COR-L47 (cell line): Measurements from ENCODE around the gene NPIPA1.
A peak's percentile ranks its signal among the peaks of the same experiment; 100 is the strongest.
"Not testable (repeated sequence)": the region's sequence is repeated elsewhere in the genome, so short reads cannot be mapped to it uniquely, and the experiment has no call there.

Experiments
- DNase-seq: peaks from one replicate; lab custom pipeline; 2025; lab: John Stamatoyannopoulos, UW

Gene NPIPA1

GRCh38 chr16:14930246-14930645 is 7.0 kb upstream of the NPIPA1 start:
- DNase-seq = not testable (repeated sequence)

GRCh38 chr16:14930971-14931370 is 6.3 kb upstream of the NPIPA1 start:
- not testable (repeated sequence) for DNase-seq

- not testable (repeated sequence) for DNase-seq
Observed at GRCh38 chr16:14932581-14933375, 4.5 kb upstream of the NPIPA1 start.

GRCh38 chr16:14937994-14938393 is 751 bp downstream of the NPIPA1 start:
- not testable (repeated sequence) for DNase-seq

- DNase-seq = not testable (repeated sequence)
Observed at GRCh38 chr16:14942686-14943085, 5.4 kb downstream of the NPIPA1 start.

- no peak for DNase-seq
Observed at GRCh38 chr16:14955546-14956231, 18.4 kb downstream of the NPIPA1 start.

GRCh38 chr16:14957576-14958322 is 20.5 kb downstream of the NPIPA1 start:
- DNase-seq = no peak

- DNase-seq = no peak
Observed at GRCh38 chr16:14958323-14958600, 21.0 kb downstream of the NPIPA1 start.

GRCh38 chr16:14958970-14959369 is 21.7 kb downstream of the NPIPA1 start:
- DNase-seq = no peak

GRCh38 chr16:14961405-14962186 is 24.4 kb downstream of the NPIPA1 start:
- DNase-seq = no peak

- no peak for DNase-seq
Observed at GRCh38 chr16:14963281-14964173, 26.3 kb downstream of the NPIPA1 start.

GRCh38 chr16:14965328-14965727 is 28.1 kb downstream of the NPIPA1 start:
- no peak for DNase-seq

GRCh38 chr16:14969795-14970194 is 32.6 kb downstream of the NPIPA1 start:
- DNase-seq = not testable (repeated sequence)

- not testable (repeated sequence) for DNase-seq
Observed at GRCh38 chr16:14971621-14972228, 34.5 kb downstream of the NPIPA1 start.

GRCh38 chr16:14973785-14974322 is 36.6 kb downstream of the NPIPA1 start:
- not testable (repeated sequence) for DNase-seq

- not testable (repeated sequence) for DNase-seq
Observed at GRCh38 chr16:14974331-14974655, 37.0 kb downstream of the NPIPA1 start.

- DNase-seq = peak; percentile 94
Observed at GRCh38 chr16:14974656-14975417, 37.6 kb downstream of the NPIPA1 start, which contains the start of gene PDXDC1. Gene PDXDC1, plus strand, starts transcription at chr16:14975026. Its CDS starts 174 bp downstream, at chr16:14975200.

GRCh38 chr16:14975418-14976194 is 38.4 kb downstream of the NPIPA1 start:
- not testable (repeated sequence) for DNase-seq
